Panc1 (cell line): ENCODE results near the gene CCR9.

Experiments used
- POLR2AphosphoS5 ChIP-seq: IDR thresholded peaks from 2 replicates; pipeline ENCODE4 v1.6.1; 2012; ENCODE audit warnings: mild to moderate bottlenecking, low read depth, low read length, moderate library complexity
- TCF7L2 ChIP-seq: IDR thresholded peaks from 2 replicates; pipeline ENCODE4 v1.6.1; 2011; ENCODE audit warnings: mild to moderate bottlenecking, low read depth, low read length, inconsistent platforms
- TF ChIP-seq, protein P1 (sequence below): fragments of 450-650 bp; IDR thresholded peaks from 2 replicates; pipeline ENCODE4 v1.5.1; 2017; ENCODE audit warnings: mild to moderate bottlenecking

DNA sequence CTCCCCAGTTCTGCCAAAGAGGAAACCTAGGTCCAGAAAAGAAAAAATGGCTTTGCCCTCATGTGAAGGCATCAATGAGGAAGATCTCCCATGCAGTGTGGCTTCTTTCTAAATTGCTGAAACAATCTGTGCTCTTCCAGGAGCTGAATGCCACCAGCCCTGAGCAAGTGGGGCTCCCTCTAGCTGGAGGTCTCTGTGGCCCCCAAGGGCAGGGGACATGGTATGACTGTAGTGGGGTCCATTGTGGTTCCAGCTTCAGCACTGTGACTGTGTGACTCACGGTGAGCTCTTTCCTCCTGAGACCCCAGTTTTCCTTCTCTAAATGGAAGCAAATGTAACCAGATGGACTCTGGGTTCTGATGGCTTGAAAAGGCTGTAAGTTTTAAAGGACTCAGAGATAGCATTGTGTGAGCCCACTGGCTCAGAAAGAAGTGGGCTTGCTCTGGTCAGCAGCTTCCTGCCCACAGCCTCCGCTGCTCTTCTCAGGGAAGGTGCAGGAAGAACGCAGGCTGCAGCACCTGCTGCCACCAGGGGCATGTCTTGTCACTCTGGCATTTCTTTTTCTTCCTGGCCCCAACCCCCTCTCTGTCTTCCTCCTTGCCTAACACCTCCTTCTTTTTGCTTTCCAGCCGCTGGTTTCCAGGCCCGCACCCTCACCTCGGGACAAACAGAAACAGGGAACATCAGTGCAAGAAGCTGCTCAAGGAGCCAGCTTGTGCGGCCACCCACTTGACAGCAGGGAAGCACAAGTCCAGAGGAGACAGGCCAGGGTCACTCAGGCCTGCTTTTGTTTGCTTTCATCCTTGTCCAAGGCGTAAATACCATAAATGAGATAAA is 51.1 kb downstream of the CCR9 start:
- TF ChIP-seq, protein P1, sequence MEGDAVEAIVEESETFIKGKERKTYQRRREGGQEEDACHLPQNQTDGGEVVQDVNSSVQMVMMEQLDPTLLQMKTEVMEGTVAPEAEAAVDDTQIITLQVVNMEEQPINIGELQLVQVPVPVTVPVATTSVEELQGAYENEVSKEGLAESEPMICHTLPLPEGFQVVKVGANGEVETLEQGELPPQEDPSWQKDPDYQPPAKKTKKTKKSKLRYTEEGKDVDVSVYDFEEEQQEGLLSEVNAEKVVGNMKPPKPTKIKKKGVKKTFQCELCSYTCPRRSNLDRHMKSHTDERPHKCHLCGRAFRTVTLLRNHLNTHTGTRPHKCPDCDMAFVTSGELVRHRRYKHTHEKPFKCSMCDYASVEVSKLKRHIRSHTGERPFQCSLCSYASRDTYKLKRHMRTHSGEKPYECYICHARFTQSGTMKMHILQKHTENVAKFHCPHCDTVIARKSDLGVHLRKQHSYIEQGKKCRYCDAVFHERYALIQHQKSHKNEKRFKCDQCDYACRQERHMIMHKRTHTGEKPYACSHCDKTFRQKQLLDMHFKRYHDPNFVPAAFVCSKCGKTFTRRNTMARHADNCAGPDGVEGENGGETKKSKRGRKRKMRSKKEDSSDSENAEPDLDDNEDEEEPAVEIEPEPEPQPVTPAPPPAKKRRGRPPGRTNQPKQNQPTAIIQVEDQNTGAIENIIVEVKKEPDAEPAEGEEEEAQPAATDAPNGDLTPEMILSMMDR = no peak
- no peak for TF ChIP-seq POLR2AphosphoS5
- TF ChIP-seq TCF7L2 = no peak
